ENCODE measurements around the gene CPEB2.

The CPEB2 gene

DNA sequence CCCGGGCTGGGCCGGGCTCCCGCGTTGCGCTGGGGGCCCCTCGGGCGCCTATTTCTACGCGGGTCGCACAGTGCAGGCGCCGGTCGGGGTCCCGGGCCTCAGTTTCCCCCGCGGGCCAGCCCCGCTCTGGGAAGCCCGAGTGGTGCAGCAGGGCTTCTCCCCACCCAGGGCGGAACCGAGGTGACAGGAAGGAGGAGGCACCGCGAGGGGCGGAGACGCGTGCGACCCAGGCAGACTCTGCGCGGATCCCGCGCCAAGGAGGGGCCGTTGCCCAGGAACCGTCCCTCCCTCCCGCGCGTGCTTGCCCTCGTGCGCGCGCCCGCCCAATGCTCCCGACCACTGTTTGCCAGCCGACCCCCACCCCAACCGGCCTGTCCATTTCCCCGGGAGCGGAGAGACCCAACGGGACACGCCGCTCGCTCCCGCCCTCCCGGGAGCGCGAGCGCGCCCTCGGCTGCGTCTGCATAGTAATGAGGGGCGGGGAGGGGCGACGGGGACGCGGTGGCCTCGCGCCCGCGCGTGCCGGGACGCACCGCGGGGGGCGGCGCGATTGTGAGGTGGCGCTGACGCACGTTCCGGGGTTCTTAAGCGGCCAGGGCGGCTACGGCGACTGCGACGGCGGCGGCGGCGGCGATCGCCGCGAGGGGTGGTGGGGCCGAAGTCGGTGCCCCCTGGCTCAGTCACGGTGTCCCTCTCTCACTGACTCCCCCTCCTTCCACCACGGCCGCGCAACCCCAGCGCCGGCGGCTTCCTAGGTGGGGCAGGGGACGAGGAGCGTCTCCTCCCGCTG is at the start of gene CPEB2:
CPEB2 (plus strand) TSS at position 613 of the 790 bp plus-strand sequence. CDS start 193 bp downstream, outside the sequence.
- peak; percentile 91 to 92 for DNase-seq

DNA sequence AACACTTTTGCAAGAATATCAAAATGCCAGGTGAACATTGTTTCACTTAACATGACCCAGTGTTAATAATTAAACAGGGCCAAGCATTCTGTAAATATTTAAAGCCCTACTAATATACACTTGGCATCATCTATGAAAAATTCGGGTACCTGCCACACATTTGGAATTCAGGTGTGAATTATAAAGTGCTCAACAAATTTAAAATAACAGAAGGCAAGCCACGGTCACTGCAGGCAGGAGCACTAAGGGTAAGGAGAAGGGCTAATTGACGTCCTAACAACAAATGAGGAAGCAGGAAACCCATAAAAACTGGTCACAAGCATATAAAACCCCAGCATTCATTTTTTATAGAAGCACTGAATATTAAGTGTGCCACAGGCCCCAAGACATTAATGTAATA is 43.8 kb upstream of the CPEB2 start:
- no peak for DNase-seq

DNA sequence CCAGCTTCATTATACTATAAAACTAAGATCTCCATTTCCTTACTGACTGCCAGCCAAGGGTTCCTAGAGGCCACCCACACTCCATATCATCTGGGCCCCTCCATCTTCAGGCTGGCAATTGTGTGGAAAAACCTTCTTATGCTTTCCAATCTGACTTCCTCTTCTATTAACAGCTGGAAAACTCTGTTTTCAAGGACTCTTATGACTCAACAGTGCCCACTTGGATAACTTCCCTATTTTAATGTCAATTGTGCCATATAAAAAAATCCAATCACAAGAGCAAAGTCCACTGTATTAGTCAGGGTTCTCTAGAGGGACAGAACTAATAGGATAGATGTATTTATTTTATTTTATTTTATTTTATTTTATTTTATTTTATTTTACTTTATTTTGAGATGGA is 41.0 kb upstream of the CPEB2 start:
- DNase-seq = peak; percentile 80 to 93

DNA sequence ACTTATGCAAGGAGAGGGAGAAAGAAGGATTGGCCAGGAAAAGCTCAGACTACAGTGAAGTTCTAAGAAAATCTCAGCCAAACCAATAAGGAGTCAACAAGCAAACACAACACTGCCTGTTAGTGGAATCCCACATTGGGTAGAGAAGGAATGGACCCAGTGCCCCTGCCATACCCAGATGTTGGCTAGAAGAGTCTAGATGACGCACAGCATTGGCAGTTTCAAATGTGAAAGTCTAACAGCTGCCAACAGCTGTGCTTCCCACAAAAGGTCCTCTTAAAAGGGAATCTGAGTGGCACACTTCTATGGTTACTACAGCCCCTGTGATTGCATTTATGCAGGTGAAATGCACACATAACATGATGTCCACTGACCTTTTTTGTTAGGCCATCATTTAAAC is 37.2 kb upstream of the CPEB2 start:
- no peak for DNase-seq

DNA sequence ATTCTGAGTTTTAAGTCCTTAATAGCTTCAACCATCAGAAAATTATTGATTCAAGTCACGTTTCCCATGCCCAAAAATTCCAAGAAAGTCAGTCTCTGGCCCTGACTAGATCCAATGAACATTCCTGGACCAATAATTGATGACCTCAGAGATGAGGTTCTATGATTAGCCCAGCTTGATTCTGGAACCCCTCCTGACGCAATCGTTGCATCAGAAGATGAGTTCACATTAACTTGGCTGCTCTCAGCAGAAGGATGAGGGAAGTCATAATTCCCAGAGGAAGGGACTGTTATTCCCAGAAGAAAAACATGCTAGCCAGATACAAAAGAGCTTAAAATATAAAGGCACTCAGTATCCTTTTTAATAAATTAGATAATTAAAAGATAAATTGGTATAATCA is 34.3 kb upstream of the CPEB2 start:
- no peak for DNase-seq

DNA sequence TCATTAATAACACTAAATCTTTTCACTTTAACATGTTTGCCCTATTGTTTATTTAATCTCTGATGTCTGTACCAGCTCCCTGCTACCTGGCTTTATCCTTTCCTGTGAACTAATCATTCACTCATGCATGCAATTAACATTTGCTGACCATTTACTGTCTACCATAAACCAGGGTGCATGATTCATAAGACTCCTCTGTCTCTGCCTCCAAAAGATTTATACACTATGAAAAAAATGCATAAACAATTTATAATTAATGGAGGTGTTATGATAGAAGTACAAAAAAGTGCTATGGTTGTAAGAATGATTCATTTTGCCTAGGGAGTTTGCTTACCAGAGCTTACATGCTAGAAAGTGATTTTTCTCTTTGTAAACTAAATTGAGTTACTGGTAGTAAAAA is 24.5 kb upstream of the CPEB2 start:
- no peak for DNase-seq

DNA sequence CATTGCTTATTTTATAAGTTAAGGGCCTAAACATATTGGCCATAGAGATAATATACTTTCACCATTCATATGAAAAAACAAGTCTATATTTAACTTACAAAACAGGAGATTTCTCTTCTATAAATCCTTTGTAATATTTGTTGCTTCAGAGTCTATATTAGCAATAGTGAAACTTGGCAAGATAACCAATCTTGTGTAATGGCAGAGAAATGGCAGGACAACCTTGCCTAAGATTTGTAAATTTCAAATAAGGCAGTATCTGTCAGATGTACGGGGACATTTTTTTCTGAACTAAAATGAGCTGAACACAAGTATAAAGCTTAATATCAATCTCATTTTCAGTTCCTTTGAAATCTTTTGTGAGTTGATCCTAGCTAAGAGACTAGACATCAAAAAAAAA is 17.8 kb upstream of the CPEB2 start:
- DNase-seq = peak; percentile 69 to 76

DNA sequence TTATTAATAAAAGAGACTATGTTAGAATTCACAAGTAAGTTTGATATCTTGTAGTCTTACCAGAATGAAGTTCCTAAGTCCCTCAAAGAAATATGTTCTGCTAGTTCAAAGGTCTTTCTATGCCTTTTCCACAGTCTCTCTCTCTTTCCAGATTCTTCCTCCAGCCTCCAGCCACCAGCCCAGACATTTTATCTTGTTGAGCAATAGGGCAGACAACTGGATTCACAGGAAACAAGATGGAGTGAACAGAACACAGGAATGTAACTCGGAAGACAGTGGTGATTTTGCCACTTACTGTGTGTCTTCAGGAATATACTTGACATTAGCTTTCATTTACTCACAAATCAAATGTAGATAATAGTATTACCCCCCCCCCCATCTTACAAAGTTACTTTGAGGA is 17.1 kb upstream of the CPEB2 start:
- DNase-seq = no peak

DNA sequence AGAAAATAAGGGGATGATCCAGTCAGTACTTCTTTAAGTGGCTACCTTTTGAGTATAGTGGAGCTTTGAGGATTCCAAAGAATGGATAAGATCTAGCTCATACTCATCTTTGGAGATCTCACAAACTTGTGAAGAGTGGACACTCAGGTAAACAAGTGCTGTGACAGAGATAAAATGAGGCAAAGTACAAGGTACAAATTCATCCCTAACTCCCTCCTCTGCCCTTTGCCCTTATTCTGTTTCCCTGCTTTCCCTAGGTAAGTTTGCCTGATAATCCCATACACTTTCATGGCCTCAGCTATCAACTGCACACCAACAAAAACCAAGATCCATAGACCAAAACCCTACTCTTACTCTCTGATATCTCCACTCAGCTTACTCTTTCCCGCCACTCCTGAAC is 16.4 kb upstream of the CPEB2 start:
- DNase-seq = no peak

DNA sequence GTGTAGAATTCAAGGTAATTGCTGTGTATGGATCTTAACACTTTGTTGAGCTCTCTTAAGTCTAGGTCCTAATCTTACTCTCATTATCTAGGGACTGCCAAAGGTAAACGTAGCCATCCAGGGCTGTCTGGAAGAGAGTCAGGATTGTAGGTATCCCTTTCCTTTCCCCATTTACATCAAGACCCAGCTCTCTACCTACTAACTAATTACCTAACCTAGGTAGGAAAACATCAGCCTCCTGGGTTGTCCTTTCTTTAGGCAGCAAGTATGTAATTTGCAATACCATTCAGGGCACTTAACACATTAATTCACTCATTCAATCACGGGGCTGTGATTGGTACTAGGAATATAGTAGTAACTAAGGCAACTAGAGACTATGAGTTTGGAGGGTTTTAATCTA is 15.2 kb upstream of the CPEB2 start:
- DNase-seq = no peak

DNA sequence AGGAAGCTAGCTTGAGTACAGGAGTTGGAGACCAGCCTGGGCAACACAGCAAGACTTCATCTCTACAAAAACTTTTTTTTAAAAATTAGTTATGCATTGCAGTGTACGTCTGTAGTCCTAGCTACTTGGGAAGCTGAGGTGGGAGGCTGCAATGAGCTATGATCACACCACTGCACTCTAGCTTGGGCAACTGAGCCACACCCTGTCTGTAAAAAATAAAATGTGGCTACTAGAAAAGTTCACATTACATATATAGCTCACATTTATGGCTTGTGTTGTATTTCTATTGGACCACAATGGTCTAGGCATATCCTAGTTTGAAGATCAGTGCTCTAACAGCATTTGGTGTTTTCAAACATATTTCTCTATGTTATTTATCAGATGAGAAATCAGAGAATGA is 11.8 kb upstream of the CPEB2 start:
- DNase-seq = peak in 1 of 2 donors; percentile 44

DNA sequence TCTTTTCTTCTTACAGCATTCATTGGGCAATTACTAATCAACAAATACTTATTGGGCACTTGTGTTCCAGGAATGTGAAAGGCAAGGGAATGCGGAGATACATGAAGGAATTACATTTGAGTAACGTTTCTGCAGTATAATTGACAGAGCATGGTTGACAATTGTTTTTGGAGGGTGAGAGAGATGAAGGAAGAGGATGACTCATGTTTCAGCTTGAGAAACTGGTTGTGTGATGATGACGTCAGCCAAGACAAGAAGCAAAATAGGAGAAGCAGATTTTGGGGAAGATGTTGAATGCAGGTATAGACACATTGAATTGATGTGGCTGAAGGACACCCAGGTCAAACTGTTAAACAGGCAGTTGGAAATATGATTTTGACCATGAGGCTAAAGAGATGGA is 8.0 kb upstream of the CPEB2 start:
- DNase-seq = peak; percentile 70 to 77

DNA sequence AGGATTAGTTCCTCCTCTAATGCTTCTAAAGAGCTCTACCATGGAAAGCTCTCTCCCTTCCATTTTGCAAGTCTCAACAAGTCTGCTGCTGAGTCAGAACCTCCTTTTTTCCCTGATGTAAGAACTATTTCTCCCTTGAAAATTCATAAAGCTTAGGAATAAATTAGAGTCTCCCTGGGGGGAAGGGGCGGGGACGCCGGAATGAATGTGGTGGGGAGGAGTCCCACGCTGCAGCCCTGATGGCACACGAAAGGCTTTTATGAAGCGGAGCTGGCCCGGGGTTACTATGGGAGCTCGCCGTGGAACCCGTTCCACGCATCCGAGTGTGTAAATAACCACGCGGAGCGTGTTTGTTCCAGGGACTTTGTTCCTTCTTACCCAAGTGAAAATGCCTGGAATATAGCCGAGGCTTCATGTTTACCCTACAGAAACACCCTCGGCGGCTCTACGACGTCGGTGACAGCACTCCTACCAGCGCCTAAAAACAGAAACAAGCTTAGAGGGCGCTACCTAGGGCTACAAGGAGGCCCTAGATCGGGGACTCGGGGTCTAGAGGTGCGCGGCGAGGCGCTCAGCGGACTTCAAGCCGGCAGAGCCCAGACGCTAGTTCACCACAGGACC is 923 bp upstream of the CPEB2 start:
- DNase-seq = peak; percentile 79 to 91

DNA sequence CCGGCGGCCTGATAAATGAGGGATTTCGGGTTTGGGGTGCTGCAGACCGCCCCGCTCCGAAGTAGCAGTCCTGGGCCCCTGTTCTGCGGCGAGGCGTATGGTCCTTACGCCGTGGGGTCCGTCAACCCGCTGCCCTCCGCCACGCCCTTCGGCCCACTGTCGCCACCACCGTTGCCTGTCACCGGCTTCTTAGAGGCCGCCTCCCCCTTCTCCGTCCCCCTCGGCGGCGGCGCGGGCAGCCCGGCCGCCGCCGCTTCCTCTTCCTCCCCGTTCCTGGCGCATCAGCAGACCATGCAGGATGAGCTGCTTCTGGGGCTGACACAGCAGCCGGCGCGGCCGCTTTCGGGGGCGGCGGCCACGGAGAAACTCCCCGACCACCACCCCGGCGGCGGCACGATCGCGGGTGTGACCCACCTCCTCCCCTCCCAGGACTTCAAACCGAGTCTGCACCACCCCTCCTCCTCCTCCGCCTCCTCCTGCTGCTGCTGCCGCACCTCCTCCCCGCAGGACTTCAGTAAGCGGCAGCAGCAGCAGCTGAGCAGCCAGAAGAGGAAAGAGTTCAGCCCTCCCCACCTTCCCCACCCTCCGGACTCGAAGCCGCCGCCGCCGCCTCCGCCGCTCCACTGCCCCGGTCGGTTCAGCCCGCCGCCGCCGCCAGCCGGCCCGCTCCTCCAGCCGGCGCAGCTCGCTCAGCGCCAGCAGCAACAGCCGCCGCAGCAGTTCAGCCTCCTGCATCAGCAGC is 549 bp downstream of the CPEB2 start:
- DNase-seq = peak; percentile 86 to 91

DNA sequence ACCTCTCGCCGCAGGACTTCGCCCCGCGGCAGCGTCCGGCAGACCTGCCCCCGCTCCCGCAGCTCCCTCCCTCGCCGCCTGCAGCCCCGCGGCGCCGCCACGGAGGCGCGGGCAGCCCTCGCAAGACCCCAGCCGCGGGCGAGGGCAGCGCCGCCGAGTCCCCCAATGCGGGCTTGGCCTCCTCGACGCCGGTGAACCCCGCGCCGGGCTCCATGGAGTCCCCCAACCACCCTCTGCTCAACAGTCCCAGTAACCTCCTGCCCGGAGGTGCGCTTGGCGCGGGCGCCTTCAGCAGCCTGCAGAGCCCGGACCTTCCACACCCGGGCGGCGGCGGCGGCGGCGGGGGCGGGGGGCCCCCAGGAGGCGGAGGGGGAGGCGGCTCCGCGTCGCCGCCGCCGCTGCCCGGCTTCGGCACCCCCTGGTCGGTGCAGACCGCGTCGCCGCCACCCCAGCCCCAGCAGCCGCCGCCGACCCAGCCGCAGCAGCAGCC is 1.2 kb downstream of the CPEB2 start:
- peak; percentile 33 to 42 for DNase-seq

DNA sequence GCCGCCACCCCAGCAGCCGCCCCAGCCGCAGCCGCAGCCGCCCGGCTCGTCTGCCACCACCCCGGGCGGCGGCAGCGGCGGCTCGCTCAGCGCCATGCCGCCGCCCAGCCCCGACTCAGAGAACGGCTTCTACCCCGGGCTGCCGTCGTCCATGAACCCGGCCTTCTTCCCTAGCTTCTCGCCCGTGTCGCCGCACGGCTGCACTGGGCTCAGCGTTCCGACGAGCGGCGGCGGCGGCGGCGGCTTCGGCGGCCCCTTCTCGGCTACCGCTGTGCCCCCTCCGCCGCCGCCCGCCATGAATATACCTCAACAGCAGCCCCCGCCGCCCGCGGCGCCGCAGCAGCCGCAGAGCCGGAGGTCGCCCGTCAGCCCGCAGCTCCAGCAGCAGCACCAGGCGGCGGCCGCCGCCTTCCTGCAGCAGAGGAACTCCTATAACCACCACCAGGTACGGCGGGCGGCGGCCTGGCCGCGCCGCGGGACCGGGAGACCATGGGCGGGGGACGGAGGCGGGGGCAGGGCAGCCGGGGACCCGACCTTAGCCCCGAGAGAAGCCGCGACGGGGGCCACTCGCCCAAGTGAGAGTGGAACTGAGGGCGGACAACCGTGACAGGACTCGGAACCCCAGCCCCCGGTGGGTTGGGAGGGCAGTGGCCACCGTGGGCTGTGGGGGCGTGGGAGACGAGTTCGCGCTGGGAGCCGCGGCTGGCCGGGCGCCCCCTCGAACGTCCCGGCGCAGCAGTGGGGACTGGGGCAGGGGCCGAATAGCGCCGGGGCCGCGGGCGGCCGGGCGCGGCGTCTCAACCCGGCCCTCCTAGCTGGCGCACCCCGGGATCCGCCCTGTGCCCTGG is 1.8 kb downstream of the CPEB2 start:
- peak in 1 of 2 donors; percentile 36 for DNase-seq

DNA sequence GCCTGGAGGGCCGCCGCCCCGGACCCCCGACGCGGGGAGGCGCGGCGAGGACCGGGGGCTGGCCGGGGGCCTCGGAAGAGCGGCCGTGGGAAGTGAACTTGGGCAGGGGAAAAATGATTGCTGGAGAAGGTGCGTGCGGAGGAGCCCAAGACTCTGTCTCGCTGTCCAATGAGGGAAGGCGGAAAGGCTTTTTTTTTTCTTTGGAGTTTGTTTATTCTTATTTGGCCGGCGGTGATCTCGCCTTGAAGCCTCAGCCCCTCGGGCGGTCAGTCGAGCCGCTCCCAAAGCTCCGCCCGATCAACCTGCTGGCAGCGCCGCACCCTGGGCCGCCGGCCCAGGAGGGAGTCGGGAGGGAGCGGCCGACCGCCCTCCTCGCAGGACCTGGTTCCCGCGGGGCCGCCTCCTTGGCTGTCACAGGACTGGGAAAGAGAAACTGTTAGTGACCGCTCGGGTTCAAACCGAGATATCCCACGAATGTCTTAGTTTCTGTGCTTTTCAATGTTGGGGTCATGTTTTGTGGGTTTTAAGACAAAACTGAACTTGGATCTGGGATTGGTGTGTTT is 2.5 kb downstream of the CPEB2 start:
- peak; percentile 64 to 69 for DNase-seq

DNA sequence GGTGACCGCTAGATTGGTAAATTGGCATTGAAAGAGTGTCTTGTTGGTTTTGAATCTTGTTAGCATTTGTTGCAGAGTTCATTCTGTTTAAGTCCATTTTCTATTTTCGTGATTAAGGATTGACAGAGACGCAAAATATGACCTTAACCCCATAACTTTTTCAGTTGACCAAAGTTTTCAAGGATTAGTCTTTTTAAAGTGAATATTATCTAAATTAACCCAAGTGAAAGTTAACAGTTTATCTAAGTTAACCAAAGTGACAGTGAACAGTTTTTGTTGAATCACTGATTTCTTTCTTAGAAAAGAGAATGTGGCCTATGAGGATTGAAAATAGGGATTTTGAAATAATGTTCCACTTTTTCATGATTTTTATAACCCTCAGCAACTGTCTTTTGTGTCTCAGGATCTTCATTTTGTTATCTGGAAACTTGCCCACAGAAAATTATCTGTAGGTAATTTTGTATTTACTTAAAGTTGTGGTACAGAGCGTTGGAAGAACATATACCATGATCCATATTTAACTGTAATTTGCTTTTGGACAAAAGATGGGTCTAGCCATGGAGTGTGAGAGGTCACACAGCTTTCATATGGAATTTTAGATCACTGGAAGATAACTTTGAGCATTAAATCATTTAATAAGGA is 3.3 kb downstream of the CPEB2 start:
- DNase-seq = no peak

DNA sequence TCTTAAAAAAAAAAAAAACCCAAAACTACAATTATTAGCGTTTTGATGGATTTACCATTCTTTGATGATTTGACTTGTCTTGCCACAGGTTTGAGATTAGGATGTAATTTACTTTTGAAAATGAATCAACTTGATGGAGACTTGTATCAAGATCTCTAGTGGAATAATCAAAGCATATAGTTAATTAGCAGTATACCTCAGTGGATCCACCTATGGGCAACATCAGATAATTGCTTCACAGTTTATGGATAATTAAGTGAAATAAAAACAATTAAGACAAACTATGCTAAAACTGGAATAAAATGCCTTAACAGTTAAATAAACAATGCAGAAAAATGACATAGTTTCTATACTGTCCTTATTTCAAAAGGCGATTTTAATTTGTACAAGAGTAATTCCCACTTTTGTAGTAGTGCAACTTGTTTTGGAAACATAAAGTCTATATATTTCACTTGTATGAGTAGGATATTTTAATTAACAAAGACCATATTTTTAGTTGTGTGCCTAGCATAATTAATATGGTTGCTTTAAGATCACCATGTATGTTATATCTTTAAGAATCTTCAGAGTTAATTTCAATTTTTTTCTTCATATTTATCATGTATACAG is 4.2 kb downstream of the CPEB2 start:
- DNase-seq = no peak

DNA sequence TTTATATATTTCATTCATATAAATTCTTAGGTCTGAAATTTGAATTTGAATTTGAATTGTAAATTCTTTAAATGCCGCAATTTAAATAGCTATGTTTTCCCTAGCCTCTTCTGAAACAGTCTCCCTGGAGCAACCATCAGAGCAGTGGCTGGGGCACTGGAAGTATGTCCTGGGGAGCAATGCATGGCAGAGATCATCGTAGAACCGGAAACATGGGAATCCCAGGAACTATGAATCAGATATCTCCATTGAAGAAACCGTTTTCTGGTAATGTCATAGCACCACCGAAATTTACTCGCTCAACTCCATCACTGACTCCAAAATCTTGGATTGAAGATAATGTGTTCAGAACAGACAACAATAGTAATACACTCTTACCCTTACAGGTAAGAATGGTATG is 4.9 kb downstream of the CPEB2 start:
- DNase-seq = no peak

DNA sequence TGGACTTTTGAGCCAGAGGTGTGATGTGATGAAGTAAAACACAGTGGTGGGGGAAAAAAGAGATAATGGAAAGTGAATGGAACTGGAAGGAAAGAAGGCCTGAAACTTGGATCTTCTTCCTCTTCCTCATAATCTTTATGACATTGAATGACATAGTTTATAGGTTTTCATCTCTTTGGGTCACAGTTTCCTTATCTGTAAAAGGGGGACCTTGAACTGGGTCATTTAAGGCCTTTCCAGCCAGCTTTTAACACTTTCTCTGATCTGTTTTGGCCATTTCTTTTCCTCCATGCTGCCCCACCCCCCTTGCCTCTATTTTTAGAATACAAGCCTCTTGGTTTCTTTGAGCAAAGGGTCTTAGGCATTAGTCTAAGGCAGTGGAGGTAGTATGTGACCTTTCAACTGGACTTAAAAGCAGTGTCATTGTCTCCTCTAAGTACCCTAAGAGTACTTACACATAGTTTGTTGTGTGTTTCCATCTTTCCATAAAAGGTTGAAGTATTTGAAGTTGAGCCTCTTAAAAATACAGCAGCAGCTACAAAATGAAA is 7.8 kb downstream of the CPEB2 start:
- DNase-seq = no peak
